OCI-LY7 (cell line): ENCODE data around the gene XRN1.

ENCODE experiments used
- EZH2phosphoT487 ChIP-seq: fragments of 200-600 bp; sonication (generic); IDR thresholded peaks from 2 replicates; pipeline ENCODE4 v1.6.1; 2018; ENCODE audit warnings: low read depth, borderline replicate concordance, mild to moderate bottlenecking, mixed run types, antibody characterized with exemption, low read length, moderate library complexity, mixed read lengths
- TF ChIP-seq, protein P1 (sequence below): fragments of 200-600 bp; sonication (generic); conservative IDR thresholded peaks from 2 replicates; pipeline ENCODE4 v1.5.1; 2014; ENCODE audit warnings: mild to moderate bottlenecking, antibody characterized with exemption, low read length, moderate library complexity, mixed read lengths

DNA sequence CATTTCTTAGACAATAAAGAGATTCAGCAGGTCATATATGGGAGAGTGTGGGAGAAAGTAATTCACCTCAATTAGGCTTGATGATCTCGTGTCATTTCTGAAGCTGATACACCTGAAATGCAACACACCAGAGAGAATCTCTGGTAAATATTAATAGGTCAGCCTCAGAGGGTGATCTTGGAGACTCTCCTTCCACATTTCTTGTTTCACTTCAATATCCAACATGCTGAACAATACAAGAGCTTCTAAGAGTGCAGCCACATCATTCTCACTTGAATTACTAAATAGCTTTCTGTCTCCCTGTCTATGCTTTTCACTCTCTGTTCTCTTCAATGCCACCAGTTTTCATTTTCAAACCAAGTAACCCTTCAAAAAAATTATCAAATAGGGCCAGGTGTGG lies 151.3 kb downstream of the XRN1 start:
- TF ChIP-seq, protein P1, sequence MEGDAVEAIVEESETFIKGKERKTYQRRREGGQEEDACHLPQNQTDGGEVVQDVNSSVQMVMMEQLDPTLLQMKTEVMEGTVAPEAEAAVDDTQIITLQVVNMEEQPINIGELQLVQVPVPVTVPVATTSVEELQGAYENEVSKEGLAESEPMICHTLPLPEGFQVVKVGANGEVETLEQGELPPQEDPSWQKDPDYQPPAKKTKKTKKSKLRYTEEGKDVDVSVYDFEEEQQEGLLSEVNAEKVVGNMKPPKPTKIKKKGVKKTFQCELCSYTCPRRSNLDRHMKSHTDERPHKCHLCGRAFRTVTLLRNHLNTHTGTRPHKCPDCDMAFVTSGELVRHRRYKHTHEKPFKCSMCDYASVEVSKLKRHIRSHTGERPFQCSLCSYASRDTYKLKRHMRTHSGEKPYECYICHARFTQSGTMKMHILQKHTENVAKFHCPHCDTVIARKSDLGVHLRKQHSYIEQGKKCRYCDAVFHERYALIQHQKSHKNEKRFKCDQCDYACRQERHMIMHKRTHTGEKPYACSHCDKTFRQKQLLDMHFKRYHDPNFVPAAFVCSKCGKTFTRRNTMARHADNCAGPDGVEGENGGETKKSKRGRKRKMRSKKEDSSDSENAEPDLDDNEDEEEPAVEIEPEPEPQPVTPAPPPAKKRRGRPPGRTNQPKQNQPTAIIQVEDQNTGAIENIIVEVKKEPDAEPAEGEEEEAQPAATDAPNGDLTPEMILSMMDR = no peak
- TF ChIP-seq EZH2phosphoT487 = no peak
